Lower lobe of right lung (tissue), 2 donors: ENCODE results near the gene MAPK9. TPM values are rescaled to one million over a fixed set of nuclear protein-coding genes. Genes with fewer than 3 reads are reported as not detected.

Experiments used
- ATAC-seq, 2 donors: fragments of 200-7000 bp; cut with Tn5 transposase; one replicate each; pipeline ENCODE4 v1.9.1; 2020 to 2022; ENCODE audit warnings: mild to moderate bottlenecking in 2 of 2, moderate library complexity in 2 of 2
- DNase-seq: peaks from one replicate; pipeline ENCODE4 v3.0.0-alpha.2; 2020
- H3K27ac ChIP-seq: fragments of 200-600 bp; one replicate; pipeline ENCODE4 v1.8.0; 2022
- H3K27me3 ChIP-seq: fragments of 200-600 bp; one replicate; pipeline ENCODE4 v1.8.0; 2022; ENCODE audit warnings: low read depth
- H3K36me3 ChIP-seq: fragments of 200-600 bp; one replicate; pipeline ENCODE4 v1.8.0; 2022; ENCODE audit warnings: mild to moderate bottlenecking
- H3K4me1 ChIP-seq: fragments of 200-600 bp; one replicate; pipeline ENCODE4 v1.8.0; 2022
- H3K4me3 ChIP-seq: fragments of 200-600 bp; one replicate; pipeline ENCODE4 v1.8.0; 2022; ENCODE audit warnings: mild to moderate bottlenecking
- H3K9me3 ChIP-seq: fragments of 200-600 bp; one replicate; pipeline ENCODE4 v1.8.0; 2022
- CTCF ChIP-seq: fragments of 200-600 bp; IDR thresholded peaks from one replicate; pipeline ENCODE4 v1.8.0; 2022; ENCODE audit warnings: antibody characterized with exemption, mild to moderate bottlenecking
- intact Hi-C: fragments of 100-400 bp; cut with DNase I; formaldehyde crosslinking; loops from one replicate; pipeline ENCODE4 v1.11.0; 2022
- total RNA-seq: library from RNA; stranded (reverse); fragmentation: NEBNext Ultra II Directional; extraction: Animal tissue kit (Norgen Biotek cat#: 25700); gene quantifications from one replicate; pipeline ENCODE4 v1.2.1, GENCODE V29; 2021
- donor health status: DM: no; HTN: yes; CAD: no; lungs with severe emphysema.

MAPK9 gene
- total RNA-seq, 1 donor from 2014 or later: 43.1 TPM

DNA sequence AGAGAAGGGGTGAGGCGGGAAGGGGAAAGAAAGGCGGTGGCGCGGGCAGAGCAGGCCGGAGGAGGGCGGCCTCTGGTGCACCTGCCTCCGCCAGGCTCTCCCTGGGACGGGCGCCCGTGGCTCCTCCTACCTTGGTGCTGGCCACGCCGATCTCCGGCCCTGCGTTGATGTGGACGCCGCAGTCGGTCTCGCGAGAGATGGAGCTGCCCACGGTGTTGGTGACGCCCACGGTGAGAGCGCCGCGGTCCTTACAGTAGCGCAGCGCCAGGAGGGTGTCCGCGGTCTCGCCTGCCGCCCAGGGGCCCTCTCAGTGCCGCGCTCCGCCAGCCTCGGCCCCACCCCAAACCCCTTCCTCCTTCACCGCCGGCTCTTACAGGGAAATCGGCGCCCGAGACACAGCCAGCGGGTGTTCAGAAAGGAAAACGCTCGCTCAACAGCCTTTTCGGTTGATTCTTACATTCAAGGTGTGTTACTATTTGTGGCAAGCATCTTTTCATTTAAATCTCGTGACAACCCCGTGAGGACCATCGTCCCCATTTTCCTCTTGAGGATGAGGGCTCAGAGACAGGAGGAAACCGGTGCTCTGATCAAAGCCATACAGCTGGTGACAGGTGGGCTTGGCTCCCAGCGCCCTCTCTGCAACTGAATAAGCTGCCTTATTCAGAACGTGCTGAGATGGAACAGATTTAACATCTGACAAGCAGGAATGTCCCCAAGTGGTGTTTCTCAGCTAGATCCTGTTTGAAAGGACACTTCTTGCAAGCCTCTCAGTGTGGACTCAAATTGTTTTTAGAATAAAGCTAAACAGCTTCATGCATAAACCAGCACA lies 22.0 kb upstream of the MAPK9 start:
- peak; percentile 25 to 89 for ATAC-seq

DNA sequence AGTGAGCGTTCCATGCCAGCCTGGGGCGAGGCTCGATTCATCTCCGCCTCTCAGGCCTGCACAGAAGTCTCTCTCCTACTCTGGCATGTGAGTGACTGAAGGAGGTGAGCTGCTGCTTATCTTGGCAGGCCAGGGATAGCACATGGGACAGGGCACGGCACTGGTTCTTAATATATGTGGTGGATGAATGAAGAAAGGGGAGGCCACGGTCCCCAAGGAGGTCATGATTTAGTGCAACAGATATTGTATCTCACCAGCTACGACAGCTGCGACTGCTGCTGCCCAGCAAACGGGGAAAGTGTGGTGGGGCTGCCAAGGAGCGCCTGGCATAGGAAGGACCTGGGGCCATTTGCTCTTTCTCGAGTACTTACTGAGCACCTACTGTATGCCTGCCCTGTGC lies 19.3 kb upstream of the MAPK9 start:
- ATAC-seq: no peak
- no peak for TF ChIP-seq CTCF
- Histone ChIP-seq H3K4me1 (no peaks in the 10 kb centered on the region), H3K36me3 (peaks cover 4% of the 10 kb centered on the region), H3K27ac (no peak overlapping the region), H3K9me3 (no peaks in the 10 kb centered on the region), H3K4me3 (no peak overlapping the region), H3K27me3 (no peaks in the 10 kb centered on the region)
- intact Hi-C loops: no loop called here
- DNase-seq: no peak

More for the DNA sequence above, 22.0 kb upstream of the MAPK9 start:
- Histone ChIP-seq H3K9me3 (no peaks in the 10 kb centered on the region), H3K27me3 (no peaks in the 10 kb centered on the region), H3K4me1 (no peaks in the 10 kb centered on the region), H3K4me3 (peak overlapping the region; percentile 35), H3K27ac (no peak overlapping the region), H3K36me3 (peaks cover 13% of the 10 kb centered on the region)
- TF ChIP-seq CTCF: no peak
- intact Hi-C loops: no loop called here
- DNase-seq: peak; percentile 88

DNA sequence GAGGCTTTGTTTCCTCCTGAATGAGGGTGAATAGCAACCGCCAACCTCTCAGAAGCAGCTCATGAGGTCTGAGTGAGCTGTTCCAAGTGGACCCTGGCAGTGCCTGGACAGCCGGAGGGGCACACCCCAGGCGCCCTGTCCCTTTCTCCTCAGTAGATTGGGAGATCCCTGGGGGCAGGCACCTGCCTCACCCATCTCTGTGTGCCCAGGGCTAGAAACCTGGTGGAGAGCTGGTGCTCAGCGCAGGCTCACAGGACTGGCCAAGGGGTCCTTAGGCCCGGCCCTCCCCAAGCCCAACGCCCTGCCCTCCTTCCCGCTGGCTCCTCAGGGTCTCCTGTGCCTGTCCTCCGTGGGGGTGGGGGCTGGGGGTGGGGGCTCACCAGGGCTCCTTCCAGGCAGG lies 14.9 kb upstream of the MAPK9 start:
- intact Hi-C loops: no loop called here
- H3K4me1 ChIP-seq: no peaks in the 10 kb centered on the region
- DNase-seq (no peak), ATAC-seq (no peak)
- H3K4me3 ChIP-seq: no peak overlapping the region
- peaks cover 14% of the 10 kb centered on the region for H3K36me3 ChIP-seq
- H3K27me3 ChIP-seq: no peaks in the 10 kb centered on the region
- no peaks in the 10 kb centered on the region for H3K9me3 ChIP-seq
- no peak for TF ChIP-seq CTCF
- no peak overlapping the region for H3K27ac ChIP-seq

DNA sequence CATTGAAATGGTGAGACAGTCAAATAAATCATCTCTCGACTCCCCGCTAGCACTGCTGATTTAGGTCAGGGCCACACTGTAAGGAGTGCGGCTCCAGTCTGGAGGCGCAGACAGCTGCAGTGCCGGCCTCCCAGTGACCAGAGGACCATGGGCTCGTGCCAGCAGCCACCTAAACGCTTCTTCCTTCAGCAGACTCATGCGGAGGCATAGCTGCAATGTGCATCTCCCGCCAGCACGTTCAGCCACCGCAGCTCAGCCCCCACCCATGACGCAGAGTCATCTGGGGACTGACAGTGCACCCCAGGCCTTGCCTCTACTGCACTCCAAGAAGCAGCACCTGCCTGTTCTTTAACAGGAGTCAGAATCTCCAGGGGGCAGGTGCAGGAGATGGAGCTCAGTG lies 13.6 kb upstream of the MAPK9 start:
- Histone ChIP-seq H3K36me3 (peaks cover 11% of the 10 kb centered on the region), H3K4me1 (no peaks in the 10 kb centered on the region), H3K27ac (no peak overlapping the region), H3K9me3 (no peaks in the 10 kb centered on the region), H3K4me3 (no peak overlapping the region), H3K27me3 (no peaks in the 10 kb centered on the region)
- intact Hi-C loops: no loop called here
- DNase-seq (no peak), ATAC-seq (no peak)
- no peak for TF ChIP-seq CTCF

GRCh38 chr5:180304431-180305375 lies 12.8 kb upstream of the MAPK9 start:
- peak; percentile 4 to 17 for ATAC-seq
- no peak for DNase-seq
- intact Hi-C loops: no loop called here
- Histone ChIP-seq H3K27me3 (no peaks in the 10 kb centered on the region), H3K4me3 (no peak overlapping the region), H3K4me1 (no peaks in the 10 kb centered on the region), H3K9me3 (no peaks in the 10 kb centered on the region), H3K27ac (no peak overlapping the region), H3K36me3 (peaks cover 11% of the 10 kb centered on the region)
- TF ChIP-seq CTCF: no peak
